Measurements from ENCODE around the gene NKX2-4.

The NKX2-4 gene

DNA sequence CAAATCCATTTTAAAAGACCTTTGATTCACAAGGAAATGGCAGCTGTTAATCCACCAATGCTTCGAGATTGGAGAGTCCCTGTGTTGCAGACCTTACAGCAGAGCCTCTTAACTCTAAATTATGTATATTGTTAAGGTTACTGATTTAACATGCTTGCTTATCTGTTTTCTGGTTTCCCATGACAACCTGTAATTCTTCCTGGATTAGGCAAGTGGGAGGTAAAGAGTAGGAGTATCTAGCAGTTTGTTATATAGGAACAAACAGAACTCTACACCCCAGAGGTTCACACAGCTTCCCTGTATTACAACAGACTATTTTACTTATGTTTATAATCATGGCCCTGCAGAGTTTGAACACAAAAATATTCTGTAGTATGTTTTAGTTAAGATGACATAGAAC lies 39.5 kb downstream of the NKX2-4 start:
- no peak for DNase-seq

DNA sequence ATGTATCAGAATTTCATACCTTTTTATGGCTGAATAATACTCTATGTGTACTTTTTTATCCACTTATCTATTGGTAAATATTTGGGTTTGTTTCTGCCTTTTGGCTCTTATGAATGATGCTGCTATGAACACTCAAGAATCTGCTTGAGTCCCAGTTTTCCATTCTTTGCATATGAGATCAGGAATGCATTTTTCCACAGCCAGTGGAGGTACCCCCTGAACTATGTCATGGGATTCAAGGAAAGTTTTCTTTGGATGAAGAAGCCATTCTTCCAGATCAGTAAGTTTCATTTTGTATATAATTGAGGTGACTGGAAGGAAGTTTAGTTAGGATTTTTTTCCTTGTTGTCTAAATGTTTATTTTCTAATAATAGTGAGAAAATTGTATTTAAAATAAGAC lies 40.9 kb downstream of the NKX2-4 start:
- DNase-seq: no peak

DNA sequence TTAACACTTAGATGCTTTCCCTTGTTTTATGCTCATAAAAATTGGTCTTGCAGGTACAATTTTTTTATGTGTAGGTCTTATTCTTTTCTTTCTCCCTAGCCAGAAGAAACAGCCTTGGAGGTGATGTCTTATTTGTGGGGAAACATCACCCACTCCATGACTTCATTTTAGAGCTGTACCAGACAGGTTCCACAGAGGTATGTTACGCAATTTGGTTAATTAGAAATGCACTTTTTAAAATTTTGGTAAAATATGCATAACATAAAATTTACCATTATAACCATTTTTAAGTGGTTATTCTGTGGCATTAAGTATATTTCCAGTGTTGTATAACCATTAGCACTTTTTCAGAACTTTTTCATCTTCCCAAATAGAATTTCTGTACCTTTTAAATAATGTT lies 41.3 kb downstream of the NKX2-4 start:
- no peak for DNase-seq

GRCh38 chr20:21353236-21353635 lies 44.1 kb downstream of the NKX2-4 start:
- no peak for DNase-seq

- no peak for DNase-seq
Measured at GRCh38 chr20:21352703-21353102, 44.6 kb downstream of the NKX2-4 start.
